SU-DHL-6 (cell line): ENCODE results near the gene CASS4.

Source experiments
- H2AFZ ChIP-seq: fragments of 200-600 bp; sonication (generic); 2 replicates; pipeline ENCODE4 v1.6.1; 2014; ENCODE audit warnings: low read depth, mild to moderate bottlenecking, moderate library complexity, mixed read lengths, antibody characterized with exemption, low read length; ENCODE audit not compliant: severe bottlenecking
- H3F3A ChIP-seq: fragments of 200-600 bp; shearing (Covaris generic); 2 replicates; pipeline ENCODE4 v1.6.0; 2016; ENCODE audit warnings: antibody characterized with exemption, mild to moderate bottlenecking; ENCODE audit not compliant: insufficient read depth
- H3K27ac ChIP-seq: fragments of 200-600 bp; sonication (generic); 2 replicates; pipeline ENCODE4 v1.5.1; 2016; ENCODE audit warnings: low read depth, mild to moderate bottlenecking, low read length, moderate library complexity, mixed read lengths
- H3K27me3 ChIP-seq: fragments of 200-600 bp; sonication (generic), shearing (Covaris generic); 2 replicates; pipeline ENCODE4 v1.6.0; 2014; ENCODE audit warnings: mild to moderate bottlenecking, low read length
- H3K36me3 ChIP-seq: fragments of 200-600 bp; sonication (generic); 2 replicates; pipeline ENCODE4 v1.6.1; 2014; ENCODE audit warnings: mild to moderate bottlenecking, low read length, mixed read lengths
- H3K4me2 ChIP-seq: fragments of 300-600, 200-600 bp; shearing (Covaris generic), sonication (generic); 2 replicates; pipeline ENCODE4 v1.6.0; 2014; ENCODE audit warnings: low read length, low read depth, mild to moderate bottlenecking; ENCODE audit not compliant: poor library complexity, severe bottlenecking
- H3K4me3 ChIP-seq: fragments of 200-600 bp; sonication (generic); 2 replicates; pipeline ENCODE4 v1.5.1; 2014; ENCODE audit warnings: antibody characterized with exemption, low read length, mild to moderate bottlenecking, mixed read lengths; ENCODE audit not compliant: insufficient read depth, poor library complexity, severe bottlenecking
- H3K79me2 ChIP-seq: fragments of 200-600 bp; sonication (generic); 2 replicates; pipeline ENCODE4 v1.6.1; 2014; ENCODE audit warnings: mild to moderate bottlenecking, low read length, moderate library complexity; ENCODE audit not compliant: insufficient read depth
- H3K9ac ChIP-seq: fragments of 200-600 bp; sonication (generic); 2 replicates; pipeline ENCODE4 v1.7.0; 2014; ENCODE audit warnings: mild to moderate bottlenecking, low read length
- H3K9me2 ChIP-seq: fragments of 200-600 bp; sonication (generic); replicated peaks from 2 replicates; pipeline ENCODE4 v1.6.1; 2014; ENCODE audit warnings: low read length; ENCODE audit not compliant: insufficient read depth
- H3K9me3 ChIP-seq: fragments of 200-600 bp; sonication (generic); 2 replicates; pipeline ENCODE4 v1.6.1; 2014; ENCODE audit warnings: low read length, mixed read lengths; ENCODE audit not compliant: insufficient read depth
- H4K20me1 ChIP-seq: fragments of 200-600 bp; sonication (generic); 2 replicates; pipeline ENCODE4 v1.6.1; 2014; ENCODE audit warnings: low read depth, mild to moderate bottlenecking, antibody characterized with exemption, low read length, moderate library complexity, mixed read lengths
- EZH2phosphoT487 ChIP-seq: fragments of 200-600 bp; sonication (generic), shearing (Covaris generic); conservative IDR thresholded peaks from 2 replicates; pipeline ENCODE4 v1.6.1; 2018; ENCODE audit warnings: mild to moderate bottlenecking, antibody characterized with exemption, low read length, moderate library complexity, mixed read lengths
- TF ChIP-seq, protein P1 (sequence below): fragments of 200-600 bp; sonication (generic); IDR thresholded peaks from one replicate; pipeline ENCODE4 v1.5.1; 2017; ENCODE audit warnings: antibody characterized with exemption, mild to moderate bottlenecking, low read length, moderate library complexity; ENCODE audit not compliant: insufficient read depth, poor library complexity, severe bottlenecking

CASS4 gene

DNA sequence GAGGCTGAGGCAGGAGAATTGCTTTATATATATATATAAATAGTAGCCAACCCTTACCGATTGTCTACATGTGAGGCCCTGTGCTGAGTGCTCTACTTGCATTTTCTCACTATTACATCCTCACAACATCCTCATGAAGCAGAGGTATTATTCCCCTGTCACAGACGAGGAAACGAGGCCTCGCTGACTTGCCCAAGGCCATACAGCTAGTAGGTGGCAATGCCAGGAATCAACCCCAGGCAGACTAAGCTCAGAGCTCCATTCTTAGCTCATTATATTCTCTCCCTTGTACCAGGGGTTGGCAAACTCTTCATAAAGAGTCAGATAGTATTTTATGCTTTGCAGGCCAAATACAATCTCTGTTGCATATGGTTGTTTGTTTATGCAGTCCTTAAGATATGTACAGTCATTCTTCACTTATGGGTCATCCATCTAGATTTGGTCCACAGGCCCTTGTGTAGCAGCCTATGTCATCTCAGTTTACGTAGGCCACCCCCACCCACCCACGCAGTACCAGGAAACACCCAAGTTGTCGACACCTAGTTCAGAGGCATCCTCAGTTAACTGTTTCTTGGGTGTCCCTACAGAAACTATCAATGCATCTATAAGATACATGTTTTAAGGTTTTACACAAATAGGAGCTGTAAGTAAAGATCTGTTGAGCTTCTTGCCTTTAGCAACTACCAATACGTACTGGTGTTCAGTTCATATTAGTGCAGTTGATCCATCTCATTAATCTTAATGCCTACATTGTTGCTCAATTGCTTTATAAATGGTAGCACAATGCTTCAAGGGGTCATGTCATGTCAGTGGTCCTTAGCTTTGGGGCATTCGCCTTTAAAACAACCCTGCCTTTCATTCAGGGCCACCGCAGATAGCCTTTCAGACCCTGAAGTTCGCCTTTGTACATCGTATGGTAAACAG is 3.0 kb downstream of the CASS4 start:
- Histone ChIP-seq H3K9ac (no peak overlapping the region), H3K4me2 (no peak overlapping the region), H3K79me2 (no peaks in the 10 kb centered on the region), H3K36me3 (no peaks in the 10 kb centered on the region), H3K27ac (no peak overlapping the region), H3F3A (no peaks in the 10 kb centered on the region; the same call in 1 of the 2 replicates), H4K20me1 (no peaks in the 10 kb centered on the region), H3K9me3 (no peaks in the 10 kb centered on the region), H3K27me3 (no peaks in the 10 kb centered on the region), H3K9me2 (no peaks in the 10 kb centered on the region), H2AFZ (no peak overlapping the region), H3K4me3 (no peak overlapping the region)
- TF ChIP-seq, protein P1, sequence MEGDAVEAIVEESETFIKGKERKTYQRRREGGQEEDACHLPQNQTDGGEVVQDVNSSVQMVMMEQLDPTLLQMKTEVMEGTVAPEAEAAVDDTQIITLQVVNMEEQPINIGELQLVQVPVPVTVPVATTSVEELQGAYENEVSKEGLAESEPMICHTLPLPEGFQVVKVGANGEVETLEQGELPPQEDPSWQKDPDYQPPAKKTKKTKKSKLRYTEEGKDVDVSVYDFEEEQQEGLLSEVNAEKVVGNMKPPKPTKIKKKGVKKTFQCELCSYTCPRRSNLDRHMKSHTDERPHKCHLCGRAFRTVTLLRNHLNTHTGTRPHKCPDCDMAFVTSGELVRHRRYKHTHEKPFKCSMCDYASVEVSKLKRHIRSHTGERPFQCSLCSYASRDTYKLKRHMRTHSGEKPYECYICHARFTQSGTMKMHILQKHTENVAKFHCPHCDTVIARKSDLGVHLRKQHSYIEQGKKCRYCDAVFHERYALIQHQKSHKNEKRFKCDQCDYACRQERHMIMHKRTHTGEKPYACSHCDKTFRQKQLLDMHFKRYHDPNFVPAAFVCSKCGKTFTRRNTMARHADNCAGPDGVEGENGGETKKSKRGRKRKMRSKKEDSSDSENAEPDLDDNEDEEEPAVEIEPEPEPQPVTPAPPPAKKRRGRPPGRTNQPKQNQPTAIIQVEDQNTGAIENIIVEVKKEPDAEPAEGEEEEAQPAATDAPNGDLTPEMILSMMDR, result no peak
- no peak for TF ChIP-seq EZH2phosphoT487

DNA sequence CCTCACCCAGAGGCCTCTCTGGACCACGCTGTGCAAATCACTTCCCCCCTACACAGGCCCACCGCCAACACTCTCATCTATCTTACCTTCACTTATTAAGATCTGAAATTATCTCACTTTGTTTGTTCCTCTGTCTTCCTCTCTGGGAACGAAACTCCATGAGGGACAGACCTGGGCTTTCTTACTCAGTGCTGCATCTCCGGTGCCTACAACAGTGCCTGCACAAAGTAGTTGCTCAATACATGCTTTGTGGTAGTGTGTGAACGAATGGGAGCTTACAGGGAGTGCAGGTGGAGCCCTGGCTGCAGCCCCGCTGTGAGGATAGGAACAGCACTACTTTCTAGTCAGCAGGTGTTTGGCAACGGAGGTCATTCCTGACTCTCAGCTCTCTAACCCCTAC is 5.3 kb downstream of the CASS4 start:
- Histone ChIP-seq H3K4me2 (no peak overlapping the region), H3F3A (no peaks in the 10 kb centered on the region; the same call in 1 of the 2 replicates), H3K9ac (no peak overlapping the region), H3K36me3 (no peaks in the 10 kb centered on the region), H2AFZ (no peak overlapping the region), H3K79me2 (no peaks in the 10 kb centered on the region), H3K27ac (no peak overlapping the region), H3K9me3 (no peaks in the 10 kb centered on the region), H3K27me3 (no peaks in the 10 kb centered on the region), H4K20me1 (no peaks in the 10 kb centered on the region), H3K4me3 (no peak overlapping the region), H3K9me2 (no peaks in the 10 kb centered on the region)
- no peak for TF ChIP-seq EZH2phosphoT487
- TF ChIP-seq, protein P1, result no peak

DNA sequence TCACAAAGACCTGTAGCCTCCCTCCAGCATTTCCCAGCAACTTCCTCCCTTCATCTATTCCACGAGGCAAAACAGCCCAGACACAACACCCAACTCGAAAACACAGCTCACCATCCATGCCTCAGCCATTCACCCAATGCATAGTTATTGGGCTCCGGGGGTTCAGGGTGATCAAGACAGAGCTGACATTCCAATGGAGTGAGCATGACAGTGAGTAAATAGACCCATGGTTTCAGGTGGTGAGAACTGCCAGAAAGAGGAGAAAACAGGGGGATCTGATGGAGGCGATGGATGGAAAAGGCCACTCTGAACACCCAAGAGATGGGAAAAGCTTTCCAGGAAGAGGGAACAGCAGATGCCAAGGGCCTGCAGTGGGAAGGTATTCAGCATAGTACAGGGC is 5.9 kb downstream of the CASS4 start:
- no peaks in the 10 kb centered on the region for H3F3A ChIP-seq
- H3K9me3 ChIP-seq, result no peaks in the 10 kb centered on the region
- no peak overlapping the region for H3K4me2 ChIP-seq
- no peak overlapping the region for H3K4me3 ChIP-seq
- H3K9me2 ChIP-seq, result no peaks in the 10 kb centered on the region
- no peak for TF ChIP-seq EZH2phosphoT487
- TF ChIP-seq, protein P1, result no peak
- H3K27ac ChIP-seq, result no peak overlapping the region
- no peaks in the 10 kb centered on the region for H4K20me1 ChIP-seq
- no peak overlapping the region for H3K9ac ChIP-seq
- H3K79me2 ChIP-seq, result no peaks in the 10 kb centered on the region
- no peaks in the 10 kb centered on the region for H3K27me3 ChIP-seq
- no peak overlapping the region for H2AFZ ChIP-seq
- no peaks in the 10 kb centered on the region for H3K36me3 ChIP-seq
